T-helper 2 cell treated with Interferon-gamma antibody and Interleukin-4, amounts not matched to agents 5 μg/mL and 100 μg/mL, for 36 hours (primary cell): ENCODE data around the gene RAB36.

Experiments
- DNase-seq: peaks from one replicate; pipeline ENCODE4 v3.0.0; 2021; ENCODE audit warnings: low spot score
- H3K27ac Mint-ChIP-seq: one replicate; pipeline ENCODE4 v1.8.0; 2021; ENCODE audit warnings: mild to moderate bottlenecking, mixed read lengths
- H3K27me3 Mint-ChIP-seq: one replicate; pipeline ENCODE4 v1.8.0; 2021; ENCODE audit warnings: low read depth, mixed read lengths
- H3K36me3 Mint-ChIP-seq: one replicate; pipeline ENCODE4 v1.8.0; 2021; ENCODE audit warnings: low read depth, mixed read lengths
- H3K4me1 Mint-ChIP-seq: one replicate; pipeline ENCODE4 v1.8.0; 2021; ENCODE audit warnings: low read depth, mixed read lengths
- H3K4me3 Mint-ChIP-seq: one replicate; pipeline ENCODE4 v1.8.0; 2022; ENCODE audit warnings: mild to moderate bottlenecking, moderate library complexity, mixed read lengths
- H3K9me3 Mint-ChIP-seq: one replicate; pipeline ENCODE4 v1.8.0; 2021; ENCODE audit warnings: mixed read lengths

Gene RAB36

DNA sequence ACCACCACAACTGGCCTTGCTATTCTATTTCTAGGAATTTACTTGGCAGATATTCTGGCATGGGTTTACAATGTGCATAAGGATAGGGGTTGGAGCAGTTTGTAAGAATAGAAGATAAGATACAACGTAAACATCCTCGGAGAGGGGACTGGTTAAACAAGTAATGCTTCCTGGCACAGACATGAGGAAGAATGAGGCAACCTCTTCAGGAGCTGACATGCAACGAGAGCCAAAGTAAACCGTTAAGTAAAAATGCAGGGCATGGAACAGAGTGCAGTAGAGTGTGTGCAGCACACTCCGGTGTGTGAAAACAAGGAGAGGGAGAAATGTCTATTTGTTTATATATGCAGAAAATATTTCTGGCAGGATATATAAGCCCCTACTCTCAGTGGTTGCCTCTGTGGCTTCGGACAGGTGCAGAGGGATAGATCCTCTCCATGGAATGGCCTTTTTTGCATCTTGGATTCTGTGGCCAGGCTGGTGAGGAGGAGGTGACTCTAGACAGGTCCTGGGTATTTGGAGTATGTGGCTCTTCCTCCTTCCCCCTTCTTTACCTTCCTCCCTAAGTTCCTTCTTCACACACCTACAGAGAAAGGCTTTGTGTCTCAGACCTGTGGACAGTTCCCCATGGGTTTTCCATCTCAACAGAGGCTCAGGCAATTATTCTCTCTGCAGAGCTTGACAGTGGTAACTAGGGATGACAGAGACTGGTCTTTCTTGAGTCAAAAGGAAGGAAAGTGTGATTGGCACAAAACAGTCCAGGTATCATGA is 2.5 kb downstream of the RAB36 start:
- no peak overlapping the region for H3K4me3 Mint-ChIP-seq
- peaks cover 9% of the 10 kb centered on the region for H3K4me1 Mint-ChIP-seq
- no peaks in the 10 kb centered on the region for H3K9me3 Mint-ChIP-seq
- H3K36me3 Mint-ChIP-seq, result no peaks in the 10 kb centered on the region
- H3K27me3 Mint-ChIP-seq, result peaks cover 11% of the 10 kb centered on the region
- no peak for DNase-seq
- peak overlapping the region; percentile 45 for H3K27ac Mint-ChIP-seq

DNA sequence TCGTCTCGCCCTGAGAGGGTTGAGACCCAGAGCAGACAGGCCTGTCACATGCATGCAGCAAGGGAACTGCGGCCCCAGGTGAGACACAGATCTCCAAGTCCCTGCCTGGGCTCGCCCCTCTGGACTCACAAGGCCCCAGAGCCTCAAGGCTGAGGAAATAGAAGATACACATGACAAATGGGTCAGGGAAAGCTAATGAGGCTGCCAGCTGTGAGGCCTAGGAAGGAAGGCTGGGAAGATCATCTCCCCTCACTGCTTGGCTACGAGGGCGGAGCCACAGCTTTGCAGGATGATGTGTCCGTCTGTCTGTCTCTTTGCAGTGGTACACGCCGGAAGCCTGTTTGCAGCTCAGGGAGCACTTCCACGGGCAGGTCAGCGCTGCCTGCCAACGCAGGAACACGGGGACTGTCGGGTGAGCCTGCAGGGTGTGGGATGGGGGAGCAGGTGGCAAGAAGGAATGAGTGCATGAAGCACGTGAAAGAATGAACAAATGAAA is 4.5 kb downstream of the RAB36 start:
- no peak for DNase-seq
- Mint-ChIP-seq H3K4me1 (peaks cover 6% of the 10 kb centered on the region), H3K9me3 (no peaks in the 10 kb centered on the region), H3K4me3 (no peak overlapping the region), H3K27me3 (peaks cover 4% of the 10 kb centered on the region), H3K27ac (no peak overlapping the region), H3K36me3 (no peaks in the 10 kb centered on the region)

DNA sequence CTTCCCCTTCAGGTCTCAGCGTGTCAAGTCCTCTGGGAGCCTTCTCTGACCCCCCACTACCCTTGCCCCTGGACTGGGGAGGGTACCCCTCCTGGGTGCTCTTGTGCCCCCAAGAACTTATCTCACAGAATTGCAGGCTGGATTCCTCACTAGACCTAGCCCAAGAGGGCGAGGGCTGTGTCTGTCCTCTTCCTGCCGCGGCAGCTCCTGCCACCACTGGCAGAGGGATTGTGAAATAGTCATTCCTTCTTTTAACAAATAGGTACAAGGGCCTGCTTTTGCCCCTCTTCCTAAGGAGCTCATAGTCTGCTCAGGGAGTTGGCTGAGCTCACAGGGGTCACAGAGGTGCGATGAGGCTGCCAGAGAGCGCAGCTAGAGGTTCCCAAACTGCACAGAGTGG is 5.5 kb downstream of the RAB36 start:
- DNase-seq, result no peak
- H3K36me3 Mint-ChIP-seq, result no peaks in the 10 kb centered on the region
- no peak overlapping the region for H3K4me3 Mint-ChIP-seq
- H3K27me3 Mint-ChIP-seq, result peaks cover 4% of the 10 kb centered on the region
- H3K9me3 Mint-ChIP-seq, result no peaks in the 10 kb centered on the region
- peaks cover 4% of the 10 kb centered on the region for H3K4me1 Mint-ChIP-seq
- no peak overlapping the region for H3K27ac Mint-ChIP-seq

DNA sequence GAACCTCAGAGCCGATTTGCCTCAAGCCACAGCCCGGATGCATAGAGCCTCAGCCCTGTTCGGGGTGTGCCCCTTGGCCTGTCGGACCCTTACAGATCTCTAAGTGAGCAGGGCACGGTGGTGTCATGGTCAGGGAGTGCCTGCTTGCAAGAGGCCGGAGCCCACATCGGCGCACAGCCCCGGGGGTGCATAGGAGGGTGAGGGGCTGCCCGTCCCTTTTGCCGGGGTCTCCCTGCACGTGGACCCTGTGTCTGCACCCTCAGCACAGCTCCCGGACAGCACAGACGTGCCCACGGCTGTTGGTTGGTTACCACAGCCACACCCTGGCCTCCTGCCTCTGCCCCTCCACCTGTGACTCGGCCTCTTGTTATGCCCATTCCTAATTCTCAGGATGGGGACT is 6.5 kb downstream of the RAB36 start:
- H3K27me3 Mint-ChIP-seq, result peaks cover 4% of the 10 kb centered on the region
- no peak overlapping the region for H3K27ac Mint-ChIP-seq
- H3K4me1 Mint-ChIP-seq, result peaks cover 4% of the 10 kb centered on the region
- H3K9me3 Mint-ChIP-seq, result no peaks in the 10 kb centered on the region
- no peaks in the 10 kb centered on the region for H3K36me3 Mint-ChIP-seq
- H3K4me3 Mint-ChIP-seq, result no peak overlapping the region
- no peak for DNase-seq

DNA sequence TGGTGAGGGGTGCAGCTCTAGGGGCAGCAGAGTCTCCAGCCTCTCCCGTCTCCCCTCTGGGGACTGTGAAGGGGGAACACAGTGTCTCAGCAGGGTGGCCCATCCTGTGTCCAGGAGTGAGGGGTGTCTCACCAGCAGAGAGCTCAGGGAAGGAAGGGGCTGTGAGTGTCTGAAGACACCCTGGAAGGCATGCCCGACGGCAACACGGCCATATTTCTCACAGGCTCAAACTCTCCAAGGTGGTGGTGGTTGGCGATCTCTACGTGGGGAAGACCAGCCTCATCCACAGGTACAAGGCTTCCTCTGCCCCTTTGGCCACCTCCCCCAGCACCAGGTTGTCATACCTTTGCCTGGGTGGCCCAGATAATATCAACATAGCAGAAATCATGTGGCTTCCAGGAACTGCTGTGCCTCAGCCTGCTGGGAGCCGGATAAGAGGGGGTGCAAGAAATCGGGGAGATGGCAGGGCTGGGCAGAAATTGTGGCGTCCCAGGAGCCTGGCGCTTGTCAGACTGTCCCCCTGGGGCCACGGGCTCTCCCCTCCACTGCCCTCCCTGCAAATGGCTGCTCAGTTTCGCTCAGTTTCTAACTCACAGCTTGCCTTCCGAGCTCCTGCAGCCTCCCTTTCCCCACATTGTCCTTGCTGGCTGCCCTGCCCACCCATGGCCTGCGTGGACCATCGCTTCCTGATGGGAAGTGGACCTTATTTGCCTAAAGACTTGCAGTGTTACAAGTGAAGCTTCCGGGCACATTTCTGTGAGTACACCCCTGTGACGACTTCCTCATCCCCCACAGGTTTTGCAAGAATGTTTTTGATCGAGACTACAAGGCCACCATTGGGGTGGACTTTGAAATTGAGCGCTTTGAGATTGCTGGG is 7.2 kb downstream of the RAB36 start:
- DNase-seq, result no peak
- Mint-ChIP-seq H3K4me1 (peaks cover 4% of the 10 kb centered on the region), H3K9me3 (no peaks in the 10 kb centered on the region), H3K4me3 (no peak overlapping the region), H3K27ac (no peak overlapping the region), H3K27me3 (peaks cover 3% of the 10 kb centered on the region), H3K36me3 (no peaks in the 10 kb centered on the region)

DNA sequence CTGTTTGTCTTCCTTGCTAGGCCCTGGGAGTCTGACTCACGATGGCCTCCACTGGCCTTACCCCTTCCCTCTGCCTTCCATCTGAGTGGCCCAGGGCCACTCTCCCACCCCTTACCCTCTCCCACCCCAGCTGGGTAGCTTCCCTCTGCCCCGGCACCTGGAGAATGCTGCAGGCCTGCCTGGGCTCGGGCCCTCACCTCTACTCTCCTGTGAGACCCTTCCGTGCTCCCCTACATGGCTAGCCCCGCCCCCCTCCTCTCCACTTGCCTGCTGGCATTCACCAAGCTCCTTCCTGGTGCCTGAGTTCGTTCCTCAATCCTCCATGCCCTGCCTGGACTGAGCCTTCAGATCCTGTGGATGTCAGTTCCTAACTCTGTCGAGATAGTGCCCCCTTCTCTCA is 8.7 kb downstream of the RAB36 start:
- Mint-ChIP-seq H3K36me3 (no peaks in the 10 kb centered on the region), H3K4me1 (peaks cover 4% of the 10 kb centered on the region), H3K4me3 (no peak overlapping the region), H3K9me3 (no peaks in the 10 kb centered on the region), H3K27me3 (no peaks in the 10 kb centered on the region), H3K27ac (no peak overlapping the region)
- DNase-seq, result no peak

DNA sequence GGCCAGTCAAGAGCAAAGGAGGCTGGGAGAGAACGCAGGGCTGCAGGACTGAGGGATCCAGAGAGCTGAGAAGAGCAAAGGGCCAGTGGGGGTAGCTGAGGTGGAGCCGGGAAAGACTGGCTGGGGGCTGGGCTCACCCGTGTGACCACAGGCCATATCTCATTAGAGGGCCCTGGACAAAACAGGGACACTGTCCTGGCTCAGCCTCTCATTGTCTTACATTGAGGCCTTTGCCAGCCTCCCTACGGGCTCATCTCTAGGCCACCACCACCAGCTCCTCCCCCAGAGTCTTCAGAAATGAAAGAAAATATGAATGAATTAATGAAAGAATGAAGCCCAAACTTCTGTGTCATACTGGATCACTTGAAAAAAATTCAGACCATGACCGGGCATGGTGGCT is 9.2 kb downstream of the RAB36 start:
- Mint-ChIP-seq H3K27ac (no peak overlapping the region), H3K4me1 (peaks cover 4% of the 10 kb centered on the region), H3K27me3 (no peaks in the 10 kb centered on the region), H3K4me3 (no peak overlapping the region), H3K9me3 (no peaks in the 10 kb centered on the region), H3K36me3 (no peaks in the 10 kb centered on the region)
- DNase-seq, result no peak

DNA sequence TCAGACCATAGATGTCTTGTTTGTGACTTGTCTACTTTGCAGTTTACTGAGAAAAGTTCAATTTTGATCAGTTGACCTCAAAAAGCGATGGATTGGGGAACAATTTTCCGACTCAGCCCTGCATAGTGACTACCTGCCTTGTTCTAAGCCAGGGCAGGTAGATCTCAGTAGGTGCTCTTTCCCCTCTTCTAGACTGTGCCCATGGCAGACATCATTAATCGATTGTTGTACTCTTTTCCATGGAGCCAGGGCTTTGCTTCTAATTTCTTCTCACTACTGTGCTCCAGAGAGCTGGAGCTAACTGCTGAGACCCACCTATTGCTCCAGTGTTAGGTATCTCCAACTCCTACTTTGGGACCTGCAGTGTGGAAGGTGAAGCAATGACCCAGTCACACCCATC is 9.9 kb downstream of the RAB36 start:
- Mint-ChIP-seq H3K4me1 (peaks cover 4% of the 10 kb centered on the region), H3K27me3 (no peaks in the 10 kb centered on the region), H3K27ac (no peak overlapping the region), H3K4me3 (no peak overlapping the region), H3K9me3 (no peaks in the 10 kb centered on the region), H3K36me3 (no peaks in the 10 kb centered on the region)
- DNase-seq, result no peak

DNA sequence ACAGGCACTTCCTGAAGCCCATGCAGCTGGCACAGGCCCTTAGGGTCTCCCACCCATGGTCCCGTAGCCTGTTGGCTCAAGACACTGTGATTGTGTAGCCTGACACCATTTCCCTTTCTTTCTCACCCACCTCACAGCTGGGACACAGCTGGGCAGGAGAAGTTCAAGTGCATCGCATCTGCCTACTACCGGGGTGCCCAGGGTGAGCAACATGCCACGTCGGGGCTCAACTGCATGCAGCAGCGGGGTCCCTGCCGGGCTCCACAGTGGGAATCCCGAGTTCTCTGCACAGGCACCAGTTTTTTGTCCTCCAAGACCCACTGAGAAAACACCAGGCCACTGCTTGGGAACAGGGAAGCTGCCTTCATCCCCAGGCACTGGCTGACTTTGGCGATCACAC is 10.6 kb downstream of the RAB36 start:
- peaks cover 4% of the 10 kb centered on the region for H3K4me1 Mint-ChIP-seq
- H3K27me3 Mint-ChIP-seq, result no peaks in the 10 kb centered on the region
- no peaks in the 10 kb centered on the region for H3K36me3 Mint-ChIP-seq
- DNase-seq, result no peak
- H3K4me3 Mint-ChIP-seq, result no peak overlapping the region
- no peak overlapping the region for H3K27ac Mint-ChIP-seq
- no peaks in the 10 kb centered on the region for H3K9me3 Mint-ChIP-seq

DNA sequence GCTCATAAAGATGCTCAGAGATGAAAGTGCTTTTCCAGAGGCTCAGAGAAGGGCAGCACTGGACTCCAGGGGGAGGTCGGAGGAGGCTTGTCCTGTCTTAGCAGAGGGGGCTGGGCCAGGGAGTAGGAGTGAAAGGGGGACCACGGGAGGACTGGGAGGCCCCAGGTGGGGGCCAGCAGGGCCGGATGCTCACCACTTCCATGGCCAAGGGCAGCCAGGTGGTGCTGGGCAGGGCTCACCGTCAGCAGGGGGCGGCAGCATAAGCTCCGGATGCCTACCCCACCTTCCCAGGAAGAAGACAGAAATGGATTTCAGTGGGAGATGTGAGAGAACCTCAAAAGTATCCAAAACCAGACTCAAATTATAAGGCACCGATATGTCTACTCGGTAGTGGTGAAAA is 11.0 kb downstream of the RAB36 start:
- Mint-ChIP-seq H3K9me3 (no peaks in the 10 kb centered on the region), H3K4me1 (peaks cover 4% of the 10 kb centered on the region), H3K4me3 (no peak overlapping the region), H3K27me3 (no peaks in the 10 kb centered on the region), H3K36me3 (no peaks in the 10 kb centered on the region), H3K27ac (no peak overlapping the region)
- no peak for DNase-seq

DNA sequence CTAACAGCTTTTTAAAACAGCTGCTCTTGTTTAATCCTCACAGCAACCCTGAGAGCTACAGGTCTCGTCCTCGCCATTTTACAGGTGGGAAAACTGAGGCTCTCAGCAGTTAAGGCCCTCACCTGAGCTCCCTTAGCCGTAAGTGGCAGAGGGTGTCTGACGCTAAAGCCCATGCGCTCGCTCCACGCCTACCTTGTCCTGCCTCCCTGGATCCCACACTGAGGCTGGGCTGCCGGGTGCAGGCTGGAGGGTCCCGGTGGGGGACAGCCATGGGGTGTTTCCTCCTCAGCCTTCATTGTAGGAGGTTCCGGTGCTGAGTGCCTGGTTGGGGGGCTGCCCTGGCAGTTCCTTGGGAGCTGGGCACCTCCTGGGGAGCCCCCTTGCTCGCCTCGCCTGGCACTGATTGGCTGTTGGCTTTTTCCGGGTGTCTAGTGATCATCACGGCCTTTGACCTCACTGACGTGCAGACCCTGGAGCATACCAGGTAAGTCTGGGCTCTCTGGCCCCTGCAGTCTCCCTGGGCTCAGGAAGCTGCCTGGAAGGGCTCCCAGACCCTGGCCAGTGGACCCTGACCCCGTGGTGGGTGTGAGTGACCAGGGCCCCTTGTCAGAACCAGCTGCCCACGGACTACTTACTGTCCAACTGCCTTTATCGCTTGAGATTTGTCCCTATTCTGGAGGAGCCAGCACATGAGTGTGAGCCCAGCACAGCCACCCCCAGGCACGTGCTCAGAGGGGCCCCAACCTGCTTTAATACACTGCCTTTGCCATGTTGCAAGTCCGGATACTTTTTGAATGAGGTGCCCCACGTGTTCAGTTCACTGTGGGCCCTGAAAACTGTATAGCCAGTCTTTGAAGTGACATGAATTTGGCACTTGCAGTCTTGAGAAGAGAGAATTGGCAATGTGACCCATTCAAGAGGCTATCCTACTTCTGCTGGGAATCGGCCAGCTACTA is 12.6 kb downstream of the RAB36 start:
- no peak for DNase-seq
- no peaks in the 10 kb centered on the region for H3K27me3 Mint-ChIP-seq
- no peak overlapping the region for H3K27ac Mint-ChIP-seq
- no peak overlapping the region for H3K4me3 Mint-ChIP-seq
- H3K36me3 Mint-ChIP-seq, result no peaks in the 10 kb centered on the region
- H3K9me3 Mint-ChIP-seq, result no peaks in the 10 kb centered on the region
- peaks cover 4% of the 10 kb centered on the region for H3K4me1 Mint-ChIP-seq

DNA sequence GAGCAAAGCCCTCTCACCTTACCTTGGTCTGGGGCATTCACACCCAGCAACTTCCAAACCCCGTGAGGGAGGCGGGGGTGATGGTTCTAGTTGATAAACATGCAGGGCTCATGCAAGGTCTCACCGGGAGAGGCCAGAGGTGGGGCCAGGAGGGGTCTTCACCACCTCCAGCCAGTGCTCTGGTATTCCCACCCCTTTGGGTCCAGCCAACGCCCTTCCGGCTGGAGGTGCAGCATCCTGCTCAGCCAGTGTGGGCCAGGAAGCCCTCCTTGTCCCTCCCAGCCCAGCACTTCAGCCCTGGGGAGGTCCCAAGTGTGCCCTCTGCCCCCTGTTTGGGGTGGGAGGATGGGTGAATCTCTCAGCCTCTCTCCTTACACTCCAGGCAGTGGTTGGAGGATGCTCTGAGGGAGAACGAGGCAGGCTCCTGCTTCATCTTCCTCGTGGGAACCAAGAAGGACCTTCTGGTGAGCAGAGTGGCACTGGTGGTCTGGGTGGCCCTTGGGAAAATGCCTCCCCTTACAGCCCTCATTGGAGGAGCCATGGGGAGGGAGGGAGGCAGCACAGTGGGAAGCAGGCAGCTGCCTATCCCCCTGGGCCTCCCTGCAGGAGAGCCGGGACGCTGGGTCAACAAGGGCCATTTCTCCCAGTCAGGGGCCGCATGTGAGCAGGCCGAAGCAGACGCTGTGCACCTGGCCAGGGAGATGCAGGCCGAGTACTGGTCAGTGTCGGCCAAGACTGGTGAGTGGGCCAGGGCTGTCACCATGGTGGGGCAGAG is 13.4 kb downstream of the RAB36 start:
- no peaks in the 10 kb centered on the region for H3K9me3 Mint-ChIP-seq
- H3K27me3 Mint-ChIP-seq, result no peaks in the 10 kb centered on the region
- no peak overlapping the region for H3K27ac Mint-ChIP-seq
- no peaks in the 10 kb centered on the region for H3K36me3 Mint-ChIP-seq
- H3K4me1 Mint-ChIP-seq, result no peaks in the 10 kb centered on the region
- DNase-seq, result no peak
- no peak overlapping the region for H3K4me3 Mint-ChIP-seq

DNA sequence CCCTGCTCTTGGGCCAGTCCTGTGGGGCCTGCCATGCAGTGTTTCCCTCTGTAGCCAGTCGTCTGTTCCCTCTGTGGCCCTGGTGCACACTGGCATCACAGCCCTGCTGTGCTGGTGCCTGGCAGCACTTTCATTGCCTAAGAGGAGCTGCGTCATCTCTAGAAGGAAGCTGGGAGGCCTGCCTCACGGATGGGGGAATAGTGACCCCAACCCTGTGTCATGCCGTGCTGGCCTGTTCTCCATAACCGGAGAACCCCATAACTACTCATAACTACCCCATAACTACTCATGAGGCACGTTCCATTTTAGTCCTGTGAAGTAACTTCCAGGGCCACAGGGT is 14.0 kb downstream of the RAB36 start:
- Mint-ChIP-seq H3K4me3 (no peak overlapping the region), H3K9me3 (no peaks in the 10 kb centered on the region), H3K27ac (no peak overlapping the region), H3K36me3 (no peaks in the 10 kb centered on the region), H3K27me3 (no peaks in the 10 kb centered on the region), H3K4me1 (no peaks in the 10 kb centered on the region)
- DNase-seq, result no peak
